GM21723 (cell line): ENCODE results near the gene RASD1.

ENCODE experiments used
- ATAC-seq: cut with Tn5 transposase; IDR thresholded peaks from one replicate; pipeline ENCODE4 v1.9.1; 2021; ENCODE audit warnings: mild to moderate bottlenecking, moderate library complexity; ENCODE audit not compliant: unreplicated experiment

Gene RASD1

GRCh38 chr17:17511293-17511741, 15.1 kb upstream of the RASD1 start:
- ATAC-seq, result no peak

GRCh38 chr17:17510456-17511292, 14.5 kb upstream of the RASD1 start:
- ATAC-seq, result no peak

- no peak for ATAC-seq
Observed at GRCh38 chr17:17509601-17510425, 13.6 kb upstream of the RASD1 start.

- ATAC-seq, result no peak
Observed at GRCh38 chr17:17508646-17509591, 12.7 kb upstream of the RASD1 start.

GRCh38 chr17:17508019-17508535, 11.9 kb upstream of the RASD1 start:
- no peak for ATAC-seq

- ATAC-seq, result no peak
Observed at GRCh38 chr17:17507465-17508011, 11.3 kb upstream of the RASD1 start.

GRCh38 chr17:17506893-17507464, 10.8 kb upstream of the RASD1 start:
- no peak for ATAC-seq

GRCh38 chr17:17506181-17506741, 10.1 kb upstream of the RASD1 start:
- no peak for ATAC-seq

GRCh38 chr17:17505610-17506171, 9.5 kb upstream of the RASD1 start:
- ATAC-seq, result no peak

GRCh38 chr17:17505151-17505550, 9.0 kb upstream of the RASD1 start:
- ATAC-seq, result no peak

GRCh38 chr17:17504341-17505140, 8.3 kb upstream of the RASD1 start:
- ATAC-seq, result no peak

GRCh38 chr17:17503566-17504130, 7.5 kb upstream of the RASD1 start:
- ATAC-seq, result no peak

GRCh38 chr17:17502741-17503565, 6.8 kb upstream of the RASD1 start:
- ATAC-seq, result no peak

GRCh38 chr17:17500999-17501605, 4.9 kb upstream of the RASD1 start:
- no peak for ATAC-seq

GRCh38 chr17:17499402-17500145, 3.4 kb upstream of the RASD1 start:
- no peak for ATAC-seq

GRCh38 chr17:17498606-17499301, 2.6 kb upstream of the RASD1 start:
- ATAC-seq, result no peak
